Mesenchymal stem cell (in vitro differentiated cells and primary cell): ENCODE measurements around the gene TVP23B.
"Not testable (repeated sequence)": the region's sequence is repeated elsewhere in the genome, so short reads cannot be mapped to it uniquely, and the experiment has no call there.

Source experiments
- DNase-seq: peaks from one replicate; pipeline ENCODE4 v3.0.0-alpha.2; 2013
- H2AFZ ChIP-seq: one replicate; pipeline ENCODE4 v1.6.1; 2013; ENCODE audit warnings: low read depth, mild to moderate bottlenecking, control low read depth, inconsistent platforms, low read length, moderate library complexity
- H2AK5ac ChIP-seq: 2 replicates; pipeline ENCODE4 v1.6.1; 2013; ENCODE audit warnings: low read length, moderate library complexity, mild to moderate bottlenecking, inconsistent platforms; ENCODE audit not compliant: severe bottlenecking
- H2BK120ac ChIP-seq: one replicate; pipeline ENCODE4 v1.6.1; 2013; ENCODE audit warnings: low read depth, mild to moderate bottlenecking, inconsistent platforms, low read length, moderate library complexity
- H2BK12ac ChIP-seq, 2 experiments: one replicate each; pipeline ENCODE4 v1.6.1; 2013; ENCODE audit warnings: inconsistent platforms in 2 of 2, low read length in 2 of 2, mild to moderate bottlenecking in 2 of 2, moderate library complexity in 2 of 2, control low read depth in 1 of 2
- H2BK15ac ChIP-seq: one replicate; pipeline ENCODE4 v1.6.1; 2013; ENCODE audit warnings: mild to moderate bottlenecking, low read depth, inconsistent platforms; ENCODE audit not compliant: poor library complexity, severe bottlenecking
- H2BK5ac ChIP-seq: 2 replicates; pipeline ENCODE4 v1.6.1; 2013; ENCODE audit warnings: low read depth, mild to moderate bottlenecking, low read length, control low read depth, inconsistent platforms; ENCODE audit not compliant: poor library complexity, severe bottlenecking
- H3K14ac ChIP-seq, 2 experiments: one replicate each; pipeline ENCODE4 v1.6.1; 2013; ENCODE audit warnings: inconsistent platforms in 2 of 2, low read length in 2 of 2, control low read depth in 1 of 2, mild to moderate bottlenecking in 1 of 2, moderate library complexity in 1 of 2
- H3K18ac ChIP-seq, 2 experiments: one replicate each; pipeline ENCODE4 v1.6.1; 2013; ENCODE audit warnings: inconsistent platforms in 2 of 2, low read length in 2 of 2, control low read depth in 1 of 2, low read depth in 1 of 2, mild to moderate bottlenecking in 1 of 2
- H3K23ac ChIP-seq, 2 experiments: one replicate each; pipeline ENCODE4 v1.6.1; 2013; ENCODE audit warnings: inconsistent platforms in 2 of 2, low read length in 2 of 2, mild to moderate bottlenecking in 2 of 2, moderate library complexity in 2 of 2, control low read depth in 1 of 2
- H3K27ac ChIP-seq: 2 replicates; pipeline ENCODE4 v1.5.1; 2013; ENCODE audit warnings: mild to moderate bottlenecking, moderate library complexity, low read length, control low read depth, inconsistent platforms; ENCODE audit not compliant: poor library complexity, severe bottlenecking
- H3K27me3 ChIP-seq, 2 experiments: 2 replicates each; pipeline versions ENCODE4 v1.6.1 to v1.7.0; 2013; ENCODE audit warnings: low read length in 2 of 2, mild to moderate bottlenecking in 2 of 2, moderate library complexity in 2 of 2, control low read depth in 1 of 2, inconsistent platforms in 1 of 2; ENCODE audit not compliant: control insufficient read depth in 1 of 2, insufficient read depth in 1 of 2
- H3K36me3 ChIP-seq, 2 experiments: 2 replicates each; pipeline versions ENCODE4 v1.6.1 to v1.7.0; 2013; ENCODE audit warnings: low read length in 2 of 2, control low read depth in 1 of 2, inconsistent platforms in 1 of 2, low read depth in 1 of 2, mild to moderate bottlenecking in 1 of 2; ENCODE audit not compliant: insufficient read depth in 2 of 2, control insufficient read depth in 1 of 2
- H3K4ac ChIP-seq, 2 experiments: one replicate each; pipeline ENCODE4 v1.6.1; 2013; ENCODE audit warnings: inconsistent platforms in 2 of 2, low read length in 2 of 2, mild to moderate bottlenecking in 2 of 2, moderate library complexity in 2 of 2, control low read depth in 1 of 2, low read depth in 1 of 2
- H3K4me1 ChIP-seq: 2 replicates; pipeline ENCODE4 v1.6.1; 2013; ENCODE audit warnings: low read depth, low read length, control low read depth; ENCODE audit not compliant: control insufficient read depth, insufficient read depth
- H3K4me2 ChIP-seq: 2 replicates; pipeline ENCODE4 v1.6.1; 2013; ENCODE audit warnings: low read length, mild to moderate bottlenecking, inconsistent platforms; ENCODE audit not compliant: poor library complexity, severe bottlenecking
- H3K4me3 ChIP-seq, 2 experiments: 2 replicates each; pipeline versions ENCODE4 v1.5.1 to v1.7.0; 2013; ENCODE audit warnings: low read length in 2 of 2, mild to moderate bottlenecking in 2 of 2, control low read depth in 1 of 2, low read depth in 1 of 2; ENCODE audit not compliant: insufficient read depth in 1 of 2
- H3K79me1 ChIP-seq: replicated peaks from 2 replicates; pipeline ENCODE4 v1.6.1; 2013; ENCODE audit warnings: mild to moderate bottlenecking, control low read depth, low read length, inconsistent platforms; ENCODE audit not compliant: poor library complexity, severe bottlenecking
- H3K9ac ChIP-seq: 2 replicates; pipeline ENCODE4 v1.7.0; 2013; ENCODE audit warnings: mild to moderate bottlenecking, low read length, moderate library complexity
- H3K9me3 ChIP-seq: 2 replicates; pipeline ENCODE4 v1.7.0; 2013; ENCODE audit warnings: mild to moderate bottlenecking, low read length; ENCODE audit not compliant: control insufficient read depth
- H4K8ac ChIP-seq: one replicate; pipeline ENCODE4 v1.6.1; 2013; ENCODE audit warnings: inconsistent platforms, mild to moderate bottlenecking, low read length, moderate library complexity
- H4K91ac ChIP-seq: one replicate; pipeline ENCODE4 v1.6.1; 2013; ENCODE audit warnings: mild to moderate bottlenecking, low read length, inconsistent platforms
- WGBS: methylation state at CpG from one replicate; pipeline ENCODE4 v1.1.7; 2013; ENCODE audit warnings: mixed read lengths; 5-methylcytosine and 5-hydroxymethylcytosine counted together

The TVP23B gene

GRCh38 chr17:18803458-18804245 is 22.7 kb downstream of the TVP23B start:
- not testable (repeated sequence) for H3K27me3 ChIP-seq, H3K23ac ChIP-seq, H3K4me2 ChIP-seq, H3K4me1 ChIP-seq, H3K79me1 ChIP-seq, H4K91ac ChIP-seq, H2BK15ac ChIP-seq, H3K9me3 ChIP-seq, H3K4me3 ChIP-seq, H3K27ac ChIP-seq, H3K18ac ChIP-seq, H3K14ac ChIP-seq, H3K4ac ChIP-seq, H2BK12ac ChIP-seq, H4K8ac ChIP-seq, H2BK120ac ChIP-seq, H2BK5ac ChIP-seq, H3K9ac ChIP-seq, H2AK5ac ChIP-seq, DNase-seq, H2AFZ ChIP-seq
- H3K36me3 ChIP-seq, result peaks cover 7 to 38% of the 10 kb centered on the region in 2 experiments
- WGBS, result 65% methylated on average over 2 of the region's 7 CpGs

GRCh38 chr17:18815924-18816323 is 34.9 kb downstream of the TVP23B start:
- not testable (repeated sequence) for H3K9ac ChIP-seq, DNase-seq, H3K4me3 ChIP-seq, H2BK5ac ChIP-seq, H3K14ac ChIP-seq, H3K27me3 ChIP-seq, H3K4me1 ChIP-seq, H3K36me3 ChIP-seq, H2BK120ac ChIP-seq, H3K27ac ChIP-seq, H3K9me3 ChIP-seq, H3K23ac ChIP-seq, H3K4me2 ChIP-seq, H4K91ac ChIP-seq, H3K4ac ChIP-seq, H2BK12ac ChIP-seq, H3K18ac ChIP-seq, H4K8ac ChIP-seq, H2AFZ ChIP-seq, H3K79me1 ChIP-seq, H2BK15ac ChIP-seq, H2AK5ac ChIP-seq
- 70% methylated on average over 2 of the region's 3 CpGs for WGBS

GRCh38 chr17:18816489-18817371 is 35.7 kb downstream of the TVP23B start:
- H3K4me3 ChIP-seq, H3K36me3 ChIP-seq, H4K91ac ChIP-seq, H2BK120ac ChIP-seq, H3K4me2 ChIP-seq, H2AK5ac ChIP-seq, H2BK12ac ChIP-seq, H3K27me3 ChIP-seq, H4K8ac ChIP-seq, H3K27ac ChIP-seq, H2AFZ ChIP-seq, H3K9me3 ChIP-seq, H3K4me1 ChIP-seq, H2BK5ac ChIP-seq, H3K23ac ChIP-seq, H3K9ac ChIP-seq, H3K4ac ChIP-seq, H3K14ac ChIP-seq, H3K79me1 ChIP-seq, H3K18ac ChIP-seq, H2BK15ac ChIP-seq: not testable (repeated sequence)
- WGBS, result 29% methylated on average over 3 of the region's 9 CpGs
- DNase-seq, result peak; percentile 76

GRCh38 chr17:18821430-18821829 is 40.4 kb downstream of the TVP23B start:
- H3K4me3 ChIP-seq, H3K4ac ChIP-seq, H2AK5ac ChIP-seq, H3K27me3 ChIP-seq, H3K9me3 ChIP-seq, H2BK5ac ChIP-seq, H3K14ac ChIP-seq, H2BK120ac ChIP-seq, H3K4me2 ChIP-seq, H3K9ac ChIP-seq, H2AFZ ChIP-seq, H3K18ac ChIP-seq, DNase-seq, H3K27ac ChIP-seq, H2BK15ac ChIP-seq, H3K79me1 ChIP-seq, H2BK12ac ChIP-seq, H3K4me1 ChIP-seq, H3K36me3 ChIP-seq, H3K23ac ChIP-seq, H4K91ac ChIP-seq, H4K8ac ChIP-seq: not testable (repeated sequence)
- WGBS, result no CpG with 5 or more reads among the region's 3 CpGs
